A549 (cell line): Measurements from ENCODE around the gene SPTB. TPM values are rescaled to one million over a fixed set of nuclear protein-coding genes. Genes with fewer than 3 reads are reported as not detected.

ENCODE experiments used
- ATAC-seq, 2 experiments: fragments of 200-7000 bp in 1 of 2; fragments of >200 bp in 1 of 2; cut with Nextera tagmentation in 1 of 2; cut with Tn5 transposase in 1 of 2; 3 replicates each; pipeline versions ENCODE4 v1.8.0 to v1.9.1; 2018 to 2020; ENCODE audit warnings: mild to moderate bottlenecking in 1 of 2, moderate library complexity in 1 of 2
- CTCF ChIA-PET: fragments of 300-600 bp; sonication (Branson Sonifier 250); formaldehyde crosslinking; extraction: SDS; loops from one replicate; lab custom pipeline; 2021; ENCODE audit warnings: antibody characterized with exemption, inconsistent platforms; lab: Yijun Ruan, JAX
- POLR2A ChIA-PET: fragments of 350-600 bp; formaldehyde crosslinking; extraction: SDS; loops from one replicate; lab custom pipeline; 2021; ENCODE audit warnings: antibody characterized with exemption, inconsistent platforms; lab: Yijun Ruan, JAX
- DNase-seq, 2 experiments: peaks; one replicate each; pipeline versions ENCODE4 v3.0.0 to v3.0.0-alpha.2; 2011 to 2016; ENCODE audit warnings: low read depth in 1 of 2, low spot score in 1 of 2
- FAIRE-seq: peaks from 2 replicates; lab custom pipeline; 2011; peaks lifted over from hg19 to GRCh38; lab: Jason Lieb, UNC
- H3K27ac ChIP-seq, 2 experiments: fragments of >200 bp; sonication (Bioruptor Twin); formaldehyde crosslinking; 3 replicates each; pipeline ENCODE4 v1.5.1; 2016 to 2017
- H3K4me1 ChIP-seq: fragments of >200 bp; sonication (Bioruptor Twin); formaldehyde crosslinking; 3 replicates; pipeline ENCODE4 v1.6.1; 2016
- H3K4me2 ChIP-seq: fragments of >200 bp; sonication (Bioruptor Twin); formaldehyde crosslinking; 3 replicates; pipeline ENCODE4 v1.6.1; 2016
- H3K4me3 ChIP-seq: fragments of >200 bp; sonication (Bioruptor Twin); formaldehyde crosslinking; 3 replicates; pipeline ENCODE4 v1.5.1; 2016
- H3K9me3 ChIP-seq: fragments of >200 bp; sonication (Bioruptor Twin); formaldehyde crosslinking; 3 replicates; pipeline ENCODE4 v1.6.1; 2016
- BCL3 ChIP-seq: fragments of >200 bp; sonication (Bioruptor Twin); formaldehyde crosslinking; IDR thresholded peaks from 3 replicates; pipeline ENCODE4 v1.6.1; 2016
- BHLHE40 ChIP-seq: IDR thresholded peaks from 2 replicates; pipeline ENCODE4 v1.6.1; 2012; ENCODE audit warnings: low read depth, low read length, inconsistent platforms
- CBX8 ChIP-seq: fragments of 200-600 bp; sonication (generic); IDR thresholded peaks from 2 replicates; pipeline ENCODE4 v1.6.1; 2016
- CHD4 ChIP-seq: fragments of 200-600 bp; sonication (generic); IDR thresholded peaks from 2 replicates; pipeline ENCODE4 v1.6.1; 2016; ENCODE audit warnings: antibody characterized with exemption, mild to moderate bottlenecking, borderline replicate concordance
- CTCF ChIP-seq: fragments of >200 bp; sonication (Bioruptor Twin); formaldehyde crosslinking; IDR thresholded peaks from 3 replicates; pipeline ENCODE4 v1.5.1; 2016
- EHF ChIP-seq: fragments of 250-450 bp; sonication (Bioruptor Pico); IDR thresholded peaks from 2 replicates; pipeline ENCODE4 v1.5.0; 2020; ENCODE audit warnings: mild to moderate bottlenecking
- HES2 ChIP-seq: fragments of >200 bp; sonication (Bioruptor Twin); formaldehyde crosslinking; IDR thresholded peaks from 2 replicates; pipeline ENCODE4 v1.6.1; 2016
- HEYL ChIP-seq: fragments of 250-450 bp; sonication (Bioruptor Pico); IDR thresholded peaks from 2 replicates; pipeline ENCODE4 v1.8.0; 2021; ENCODE audit warnings: mild to moderate bottlenecking, moderate library complexity
- HOXB13 ChIP-seq: fragments of 250-450 bp; sonication (Bioruptor Pico); IDR thresholded peaks from 2 replicates; pipeline ENCODE4 v1.5.0; 2020; ENCODE audit warnings: low read depth, mild to moderate bottlenecking, moderate library complexity
- HOXB5 ChIP-seq: fragments of 250-450 bp; sonication (Bioruptor Pico); IDR thresholded peaks from 2 replicates; pipeline ENCODE4 v1.5.0; 2020; ENCODE audit warnings: mild to moderate bottlenecking, moderate library complexity
- JUN ChIP-seq, 2 experiments: fragments of >200 bp; sonication (Bioruptor Twin); formaldehyde crosslinking; IDR thresholded peaks; 2 replicates in 1 of 2; 3 replicates in 1 of 2; pipeline ENCODE4 v1.6.1; 2016 to 2017
- JUNB ChIP-seq: fragments of >200 bp; sonication (Bioruptor Twin); formaldehyde crosslinking; IDR thresholded peaks from 2 replicates; pipeline ENCODE4 v1.6.1; 2016
- KDM1A ChIP-seq: fragments of 200-600 bp; sonication (generic); IDR thresholded peaks from 2 replicates; pipeline ENCODE4 v1.6.1; 2016; ENCODE audit warnings: low read depth, mild to moderate bottlenecking
- KDM5A ChIP-seq: fragments of 200-600 bp; sonication (generic); IDR thresholded peaks from 2 replicates; pipeline ENCODE4 v1.6.1; 2016; ENCODE audit warnings: antibody characterized with exemption, mild to moderate bottlenecking
- MAZ ChIP-seq: fragments of 150-350 bp; IDR thresholded peaks from 2 replicates; pipeline ENCODE4 v1.6.1; 2014; ENCODE audit warnings: antibody characterized with exemption, low read depth, low read length, borderline replicate concordance
- MYC ChIP-seq: IDR thresholded peaks from 2 replicates; pipeline ENCODE4 v1.6.1; 2012; ENCODE audit warnings: mild to moderate bottlenecking, inconsistent platforms, low read length, improper control_type of control experiment, borderline replicate concordance
- NFE2L2 ChIP-seq: fragments of 150-350 bp; conservative IDR thresholded peaks from 2 replicates; pipeline ENCODE4 v1.6.1; 2014; ENCODE audit warnings: low read length
- RAD21 ChIP-seq, 2 experiments: fragments of >200 bp in 1 of 2; sonication (Bioruptor Twin) in 1 of 2; formaldehyde crosslinking in 1 of 2; IDR thresholded peaks in 1 of 2; conservative IDR thresholded peaks in 1 of 2; 2 replicates in 1 of 2; 3 replicates in 1 of 2; pipeline ENCODE4 v1.6.1; 2012 to 2018; ENCODE audit warnings: inconsistent platforms in 1 of 2
- RARB ChIP-seq: fragments of 250-450 bp; sonication (Bioruptor Pico); IDR thresholded peaks from 2 replicates; pipeline ENCODE4 v1.8.0; 2021; ENCODE audit warnings: mild to moderate bottlenecking, moderate library complexity
- SMC3 ChIP-seq: fragments of >200 bp; sonication (Bioruptor Twin); formaldehyde crosslinking; IDR thresholded peaks from 3 replicates; pipeline ENCODE4 v1.6.1; 2018; ENCODE audit warnings: inconsistent platforms
- ZC3H11A ChIP-seq: fragments of 450-650 bp; IDR thresholded peaks from 2 replicates; pipeline ENCODE4 v1.6.1; 2014; ENCODE audit warnings: antibody characterized with exemption, mild to moderate bottlenecking
- ZNF302 ChIP-seq: fragments of 250-450 bp; sonication (Bioruptor Pico); IDR thresholded peaks from 2 replicates; pipeline ENCODE4 v1.9.0; 2021; ENCODE audit warnings: inconsistent platforms, mild to moderate bottlenecking, moderate library complexity
- ZSCAN20 ChIP-seq: fragments of 250-450 bp; sonication (Bioruptor Pico); IDR thresholded peaks from 2 replicates; pipeline ENCODE4 v1.8.0; 2022; ENCODE audit warnings: mild to moderate bottlenecking, moderate library complexity
- WGBS: methylation state at CpG from one replicate; pipeline ENCODE4 v1.1.6; 2017; ENCODE audit errors: missing lambda C conversion rate; 5-methylcytosine and 5-hydroxymethylcytosine counted together
- polyA plus RNA-seq, 4 experiments: library from polyadenylated mRNA; depleted of rRNA in 3 of 4; stranded (reverse); fragments of >200 nt; fragmentation: RNase III in 1 of 4; extraction: RNeasy Plus Mini Kit Qiagen cat#74134 plus additional on column Dnase treatment in 1 of 4; gene quantifications; 2 replicates in 3 of 4; 3 replicates in 1 of 4; pipeline ENCODE4 v1.2.3, GENCODE V29; 2011 to 2017
- TF ChIP-seq, protein P1 (sequence below): fragments of 250-450 bp; sonication (Bioruptor Pico); IDR thresholded peaks from 2 replicates; pipeline ENCODE4 v1.5.0; 2021; ENCODE audit warnings: mild to moderate bottlenecking, moderate library complexity, borderline replicate concordance
- TF ChIP-seq, protein P2 (sequence below): IDR thresholded peaks from 2 replicates; pipeline ENCODE4 v1.6.1; 2012; ENCODE audit warnings: low read depth, borderline replicate concordance
- TF ChIP-seq, protein P3 (sequence below): IDR thresholded peaks from 2 replicates; pipeline ENCODE4 v1.6.1; 2012

Gene SPTB
- polyA plus RNA-seq, 2 of the 4 experiments (the other 2 are of a cell fraction), result 0.27 to 2.1 TPM

- ATAC-seq (peak; percentile 21 to 70; a peak in 4 of 6 replicates), FAIRE-seq (no peak), DNase-seq (peak; percentile 76 to 83)
- TF ChIP-seq HOXB5 (CRISPR knock-in tag), result 0 out of 2 replicates have a peak, but pooled peaks have one; percentile 32
- TF ChIP-seq, protein P1, sequence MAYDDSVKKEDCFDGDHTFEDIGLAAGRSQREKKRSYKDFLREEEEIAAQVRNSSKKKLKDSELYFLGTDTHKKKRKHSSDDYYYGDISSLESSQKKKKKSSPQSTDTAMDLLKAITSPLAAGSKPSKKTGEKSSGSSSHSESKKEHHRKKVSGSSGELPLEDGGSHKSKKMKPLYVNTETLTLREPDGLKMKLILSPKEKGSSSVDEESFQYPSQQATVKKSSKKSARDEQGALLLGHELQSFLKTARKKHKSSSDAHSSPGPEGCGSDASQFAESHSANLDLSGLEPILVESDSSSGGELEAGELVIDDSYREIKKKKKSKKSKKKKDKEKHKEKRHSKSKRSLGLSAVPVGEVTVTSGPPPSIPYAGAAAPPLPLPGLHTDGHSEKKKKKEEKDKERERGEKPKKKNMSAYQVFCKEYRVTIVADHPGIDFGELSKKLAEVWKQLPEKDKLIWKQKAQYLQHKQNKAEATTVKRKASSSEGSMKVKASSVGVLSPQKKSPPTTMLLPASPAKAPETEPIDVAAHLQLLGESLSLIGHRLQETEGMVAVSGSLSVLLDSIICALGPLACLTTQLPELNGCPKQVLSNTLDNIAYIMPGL, result no peak
- TF ChIP-seq RAD21 (conservative IDR thresholded peaks at IDR 0.05 in 1 of 2, IDR thresholded peaks at IDR 0.05 in 1 of 2), result peak; percentile 88 to 92
- TF ChIP-seq, protein P2, sequence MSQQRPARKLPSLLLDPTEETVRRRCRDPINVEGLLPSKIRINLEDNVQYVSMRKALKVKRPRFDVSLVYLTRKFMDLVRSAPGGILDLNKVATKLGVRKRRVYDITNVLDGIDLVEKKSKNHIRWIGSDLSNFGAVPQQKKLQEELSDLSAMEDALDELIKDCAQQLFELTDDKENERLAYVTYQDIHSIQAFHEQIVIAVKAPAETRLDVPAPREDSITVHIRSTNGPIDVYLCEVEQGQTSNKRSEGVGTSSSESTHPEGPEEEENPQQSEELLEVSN, result peak; percentile 78; the same call in 1 of the 2 replicates
- no peak for TF ChIP-seq BCL3
- no peak for TF ChIP-seq JUNB
- TF ChIP-seq ZNF302 (CRISPR knock-in tag), result no peak
- TF ChIP-seq BHLHE40, result no peak
- no peak for TF ChIP-seq ZSCAN20 (CRISPR knock-in tag)
- peak; percentile 93 for TF ChIP-seq SMC3
- TF ChIP-seq RARB, result no peak
- peak in 1 of 2 experiments; percentile 41; a peak in 1 of 5 replicates for TF ChIP-seq JUN (IDR thresholded peaks at IDR 0.05)
- no peak for TF ChIP-seq KDM5A
- no peak for TF ChIP-seq KDM1A
- no peak for TF ChIP-seq CHD4
- 0 out of 2 replicates have a peak, but pooled peaks have one; percentile 49 for TF ChIP-seq HOXB13 (CRISPR knock-in tag)
- TF ChIP-seq, protein P3, sequence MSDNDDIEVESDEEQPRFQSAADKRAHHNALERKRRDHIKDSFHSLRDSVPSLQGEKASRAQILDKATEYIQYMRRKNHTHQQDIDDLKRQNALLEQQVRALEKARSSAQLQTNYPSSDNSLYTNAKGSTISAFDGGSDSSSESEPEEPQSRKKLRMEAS, result peak; percentile 86
- TF ChIP-seq NFE2L2, result no peak
- no peak for TF ChIP-seq HES2
- TF ChIP-seq HEYL (CRISPR knock-in tag), result no peak
- peak; percentile 88 for TF ChIP-seq CTCF
- TF ChIP-seq EHF (CRISPR knock-in tag), result no peak
- TF ChIP-seq CBX8, result no peak
- 0 out of 2 replicates have a peak, but pooled peaks have one; percentile 12 for TF ChIP-seq MYC
- no peak for TF ChIP-seq ZC3H11A
- TF ChIP-seq MAZ, result no peak
- H3K27ac ChIP-seq, result peak overlapping the region; percentile 92 to 93
- CTCF ChIA-PET, result interaction anchor here (0.6 to 6.6 kb wide), 52 partner anchors 8 to 272 kb away, joined by 3 to 106 read pairs (median 4); partner anchors contain the start of genes HSPA2, PLEKHG3 and SPTB
- 32% methylated on average over 17 of the region's 29 CpGs for WGBS
- H3K4me2 ChIP-seq, result peak overlapping the region; percentile 88
- no peaks in the 10 kb centered on the region for H3K9me3 ChIP-seq
- peaks cover 64% of the 10 kb centered on the region for H3K4me1 ChIP-seq
- POLR2A ChIA-PET, result interaction anchor here (1.0 to 1.4 kb wide), 3 partner anchors 211 to 260 kb away, joined by 3 to 17 read pairs (median 5); partner anchors contain the start of genes HSPA2 and ZBTB1
- H3K4me3 ChIP-seq, result 0 out of 3 replicates have a peak overlapping the region, but pooled peaks have one; percentile 24
Observed at GRCh38 chr14:64764641-64765520, 114.8 kb downstream of the SPTB start.
